Measurements from ENCODE around the gene PDE10A.

Gene PDE10A

DNA sequence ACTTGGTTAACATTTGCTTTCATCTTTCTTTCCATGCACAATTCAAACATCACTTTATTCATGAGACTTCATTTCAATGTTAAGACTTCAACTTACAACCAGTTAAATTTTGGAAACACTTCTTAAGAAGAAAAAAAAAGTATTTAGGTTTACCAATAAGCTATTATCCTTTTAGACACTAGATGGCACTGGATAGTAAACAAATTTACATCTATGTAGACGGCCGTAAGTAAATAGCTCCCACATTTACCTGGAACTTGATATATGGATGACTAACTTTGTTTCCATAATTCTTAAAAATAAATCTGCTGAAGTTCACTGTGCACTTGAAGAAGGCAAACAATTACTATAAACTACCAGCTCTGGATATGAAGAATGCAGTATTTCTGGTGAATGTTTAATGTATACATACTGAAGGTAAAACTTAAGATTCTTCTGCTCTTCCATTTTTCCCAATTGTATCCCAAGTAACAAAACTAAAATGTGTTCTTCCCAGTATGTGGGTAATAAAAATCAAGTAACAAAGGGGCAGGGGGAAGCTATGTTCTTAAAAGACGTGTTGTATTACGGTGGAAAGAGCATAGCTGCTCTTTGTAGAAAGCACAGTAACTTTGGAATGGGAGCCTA, 223.0 kb downstream of the PDE10A start:
- H3K36me3 ChIP-seq (ENCODE audit: control insufficient read depth in 1 of 2, insufficient read depth in 2 of 2, low read depth in 1 of 2, low read length in 2 of 2), result peaks cover 0 to 7% of the 10 kb centered on the region in 2 experiments
- no peak overlapping the region for H3K23ac ChIP-seq (ENCODE audit: low read length in 2 of 2)
- no peak overlapping the region for H4K8ac ChIP-seq (ENCODE audit: low read length)
- no peak overlapping the region for H2BK5ac ChIP-seq (ENCODE audit: low read depth, low read length, poor library complexity, severe bottlenecking)
- no peak overlapping the region for H3K27ac ChIP-seq (ENCODE audit: low read length, poor library complexity, severe bottlenecking)
- 54% methylated on average over 2 of the region's 4 CpGs for WGBS
- H3K4me3 ChIP-seq (ENCODE audit: insufficient read depth in 1 of 2, low read depth in 1 of 2, low read length in 2 of 2), result no peak overlapping the region
- H3K79me1 ChIP-seq (replicated peaks; ENCODE audit: low read length, poor library complexity, severe bottlenecking), result peaks cover 13% of the 10 kb centered on the region
- H3K18ac ChIP-seq (ENCODE audit: low read depth in 1 of 2, low read length in 2 of 2), result no peak overlapping the region
- H3K9me3 ChIP-seq (ENCODE audit: control insufficient read depth, low read length), result no peaks in the 10 kb centered on the region
- no peak overlapping the region for H3K4me2 ChIP-seq (ENCODE audit: low read length, poor library complexity, severe bottlenecking)
- peak; percentile 54 for DNase-seq
- H2BK12ac ChIP-seq (ENCODE audit: low read length in 2 of 2), result no peak overlapping the region
- peaks cover 4% of the 10 kb centered on the region for H3K4me1 ChIP-seq (ENCODE audit: control insufficient read depth, insufficient read depth, low read depth, low read length)
- H2AFZ ChIP-seq (ENCODE audit: low read depth, low read length), result no peak overlapping the region
- no peak overlapping the region for H3K4ac ChIP-seq (ENCODE audit: low read depth in 1 of 2, low read length in 2 of 2)
- no peak overlapping the region for H2BK15ac ChIP-seq (ENCODE audit: low read depth, poor library complexity, severe bottlenecking)
- no peak overlapping the region for H4K91ac ChIP-seq (ENCODE audit: low read length)
- no peak overlapping the region for H2BK120ac ChIP-seq (ENCODE audit: low read depth, low read length)
- H3K14ac ChIP-seq (ENCODE audit: low read length in 2 of 2), result no peak overlapping the region
- H3K9ac ChIP-seq (ENCODE audit: low read length), result no peak overlapping the region
- H2AK5ac ChIP-seq (ENCODE audit: low read length, severe bottlenecking), result no peak overlapping the region
- no peaks in the 10 kb centered on the region for H3K27me3 ChIP-seq (ENCODE audit: control insufficient read depth in 1 of 2, insufficient read depth in 1 of 2, low read length in 2 of 2)

- H3K4me2 ChIP-seq (ENCODE audit: low read length, poor library complexity, severe bottlenecking), result no peak overlapping the region
- 100% methylated on average over 1 of the region's 2 CpGs for WGBS
- no peak overlapping the region for H2BK120ac ChIP-seq (ENCODE audit: low read depth, low read length)
- no peaks in the 10 kb centered on the region for H3K9me3 ChIP-seq (ENCODE audit: control insufficient read depth, low read length)
- no peak overlapping the region for H4K91ac ChIP-seq (ENCODE audit: low read length)
- no peak overlapping the region for H3K4ac ChIP-seq (ENCODE audit: low read depth in 1 of 2, low read length in 2 of 2)
- H4K8ac ChIP-seq (ENCODE audit: low read length), result no peak overlapping the region
- H2BK15ac ChIP-seq (ENCODE audit: low read depth, poor library complexity, severe bottlenecking), result no peak overlapping the region
- no peak overlapping the region for H3K4me3 ChIP-seq (ENCODE audit: insufficient read depth in 1 of 2, low read depth in 1 of 2, low read length in 2 of 2)
- H3K79me1 ChIP-seq (replicated peaks; ENCODE audit: low read length, poor library complexity, severe bottlenecking), result peaks cover 4% of the 10 kb centered on the region
- no peak overlapping the region for H2BK12ac ChIP-seq (ENCODE audit: low read length in 2 of 2)
- H2AK5ac ChIP-seq (ENCODE audit: low read length, severe bottlenecking), result no peak overlapping the region
- no peaks in the 10 kb centered on the region for H3K27me3 ChIP-seq (ENCODE audit: control insufficient read depth in 1 of 2, insufficient read depth in 1 of 2, low read length in 2 of 2)
- no peak overlapping the region for H3K23ac ChIP-seq (ENCODE audit: low read length in 2 of 2)
- H3K14ac ChIP-seq (ENCODE audit: low read length in 2 of 2), result no peak overlapping the region
- no peaks in the 10 kb centered on the region for H3K36me3 ChIP-seq (ENCODE audit: control insufficient read depth in 1 of 2, insufficient read depth in 2 of 2, low read depth in 1 of 2, low read length in 2 of 2)
- H3K9ac ChIP-seq (ENCODE audit: low read length), result no peak overlapping the region
- DNase-seq, result no peak
- H2AFZ ChIP-seq (ENCODE audit: low read depth, low read length), result no peak overlapping the region
- no peak overlapping the region for H3K18ac ChIP-seq (ENCODE audit: low read depth in 1 of 2, low read length in 2 of 2)
- no peaks in the 10 kb centered on the region for H3K4me1 ChIP-seq (ENCODE audit: control insufficient read depth, insufficient read depth, low read depth, low read length)
- no peak overlapping the region for H2BK5ac ChIP-seq (ENCODE audit: low read depth, low read length, poor library complexity, severe bottlenecking)
- no peak overlapping the region for H3K27ac ChIP-seq (ENCODE audit: low read length, poor library complexity, severe bottlenecking)
Measured at GRCh38 chr6:165426892-165427291, 236.1 kb downstream of the PDE10A start.

- Histone ChIP-seq H3K27me3 (ENCODE audit: control insufficient read depth in 1 of 2, insufficient read depth in 1 of 2, low read length in 2 of 2) (no peaks in the 10 kb centered on the region), H2BK120ac (ENCODE audit: low read depth, low read length) (no peak overlapping the region), H3K9ac (ENCODE audit: low read length) (no peak overlapping the region), H4K91ac (ENCODE audit: low read length) (peak overlapping the region; percentile 68), H2BK15ac (ENCODE audit: low read depth, poor library complexity, severe bottlenecking) (no peak overlapping the region), H3K36me3 (ENCODE audit: control insufficient read depth in 1 of 2, insufficient read depth in 2 of 2, low read depth in 1 of 2, low read length in 2 of 2) (peaks cover 0 to 7% of the 10 kb centered on the region in 2 experiments), H2AK5ac (ENCODE audit: low read length, severe bottlenecking) (no peak overlapping the region), H3K4me2 (ENCODE audit: low read length, poor library complexity, severe bottlenecking) (no peak overlapping the region), H3K18ac (ENCODE audit: low read depth in 1 of 2, low read length in 2 of 2) (no peak overlapping the region), H2BK5ac (ENCODE audit: low read depth, low read length, poor library complexity, severe bottlenecking) (no peak overlapping the region), H3K4ac (ENCODE audit: low read depth in 1 of 2, low read length in 2 of 2) (no peak overlapping the region), H3K4me1 (ENCODE audit: control insufficient read depth, insufficient read depth, low read depth, low read length) (no peaks in the 10 kb centered on the region), H3K14ac (ENCODE audit: low read length in 2 of 2) (no peak overlapping the region), H2AFZ (ENCODE audit: low read depth, low read length) (no peak overlapping the region), H3K9me3 (ENCODE audit: control insufficient read depth, low read length) (no peaks in the 10 kb centered on the region), H2BK12ac (ENCODE audit: low read length in 2 of 2) (no peak overlapping the region), H3K4me3 (ENCODE audit: insufficient read depth in 1 of 2, low read depth in 1 of 2, low read length in 2 of 2) (no peak overlapping the region), H3K79me1 (replicated peaks; ENCODE audit: low read length, poor library complexity, severe bottlenecking) (peaks cover 7% of the 10 kb centered on the region), H3K27ac (ENCODE audit: low read length, poor library complexity, severe bottlenecking) (no peak overlapping the region), H3K23ac (ENCODE audit: low read length in 2 of 2) (no peak overlapping the region), H4K8ac (ENCODE audit: low read length) (no peak overlapping the region)
- over 99% methylated on average over 10 of the region's 11 CpGs for WGBS
- no peak for DNase-seq
Measured at GRCh38 chr6:165422192-165422591, 240.8 kb downstream of the PDE10A start.

GRCh38 chr6:165417278-165417865, 245.7 kb downstream of the PDE10A start:
- no peak overlapping the region for H2BK5ac ChIP-seq (ENCODE audit: low read depth, low read length, poor library complexity, severe bottlenecking)
- no peak overlapping the region for H2BK120ac ChIP-seq (ENCODE audit: low read depth, low read length)
- H2BK12ac ChIP-seq (ENCODE audit: low read length in 2 of 2), result no peak overlapping the region
- no peak overlapping the region for H3K4ac ChIP-seq (ENCODE audit: low read depth in 1 of 2, low read length in 2 of 2)
- no peak overlapping the region for H4K91ac ChIP-seq (ENCODE audit: low read length)
- H2AFZ ChIP-seq (ENCODE audit: low read depth, low read length), result no peak overlapping the region
- no peak overlapping the region for H3K23ac ChIP-seq (ENCODE audit: low read length in 2 of 2)
- no peaks in the 10 kb centered on the region for H3K4me1 ChIP-seq (ENCODE audit: control insufficient read depth, insufficient read depth, low read depth, low read length)
- H2BK15ac ChIP-seq (ENCODE audit: low read depth, poor library complexity, severe bottlenecking), result no peak overlapping the region
- H3K27me3 ChIP-seq (ENCODE audit: control insufficient read depth in 1 of 2, insufficient read depth in 1 of 2, low read length in 2 of 2), result no peaks in the 10 kb centered on the region
- H3K4me2 ChIP-seq (ENCODE audit: low read length, poor library complexity, severe bottlenecking), result no peak overlapping the region
- peaks cover 0 to 7% of the 10 kb centered on the region in 2 experiments for H3K36me3 ChIP-seq (ENCODE audit: control insufficient read depth in 1 of 2, insufficient read depth in 2 of 2, low read depth in 1 of 2, low read length in 2 of 2)
- no peak overlapping the region for H4K8ac ChIP-seq (ENCODE audit: low read length)
- no peak overlapping the region for H3K14ac ChIP-seq (ENCODE audit: low read length in 2 of 2)
- DNase-seq, result peak; percentile 42
- no peak overlapping the region for H3K9ac ChIP-seq (ENCODE audit: low read length)
- peaks cover 7% of the 10 kb centered on the region for H3K79me1 ChIP-seq (replicated peaks; ENCODE audit: low read length, poor library complexity, severe bottlenecking)
- no peak overlapping the region for H3K27ac ChIP-seq (ENCODE audit: low read length, poor library complexity, severe bottlenecking)
- no peak overlapping the region for H2AK5ac ChIP-seq (ENCODE audit: low read length, severe bottlenecking)
- 61% methylated on average over 5 of the region's 6 CpGs for WGBS
- no peak overlapping the region for H3K18ac ChIP-seq (ENCODE audit: low read depth in 1 of 2, low read length in 2 of 2)
- no peaks in the 10 kb centered on the region for H3K9me3 ChIP-seq (ENCODE audit: control insufficient read depth, low read length)
- no peak overlapping the region for H3K4me3 ChIP-seq (ENCODE audit: insufficient read depth in 1 of 2, low read depth in 1 of 2, low read length in 2 of 2)
